ENCODE measurements around the gene WFDC2.
"Not testable (repeated sequence)": the region's sequence is repeated elsewhere in the genome, so short reads cannot be mapped to it uniquely, and the experiment has no call there.

The WFDC2 gene

DNA sequence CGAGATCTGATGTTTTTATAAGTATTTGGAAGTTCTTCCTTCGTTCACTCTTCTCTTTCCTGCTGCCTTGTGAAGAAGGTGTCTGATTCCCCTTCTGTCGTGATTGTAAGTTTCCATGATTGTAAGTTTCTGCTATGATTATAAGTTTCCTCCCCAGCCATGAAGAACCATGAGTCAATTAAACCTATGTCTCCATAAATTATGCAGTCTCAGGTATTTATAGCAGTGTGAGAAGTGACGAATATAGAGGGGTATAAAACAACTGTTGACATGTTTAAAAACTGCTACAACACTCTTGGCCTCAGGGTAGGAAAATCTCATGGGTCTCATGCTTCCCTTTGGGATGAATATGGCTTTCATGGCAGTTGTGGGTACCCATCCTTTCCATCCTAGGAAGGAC lies 5.8 kb upstream of the WFDC2 start:
- Mint-ChIP-seq H3K36me3 (no peaks in the 10 kb centered on the region), H3K27ac (no peak overlapping the region), H3K4me3 (no peak overlapping the region), H3K27me3 (peaks cover 3% of the 10 kb centered on the region), H3K9me3 (no peaks in the 10 kb centered on the region), H3K4me1 (no peaks in the 10 kb centered on the region)
- DNase-seq (ENCODE audit: low spot score in 2 of 2) (no peak), ATAC-seq (ENCODE audit: low read depth) (no peak)

DNA sequence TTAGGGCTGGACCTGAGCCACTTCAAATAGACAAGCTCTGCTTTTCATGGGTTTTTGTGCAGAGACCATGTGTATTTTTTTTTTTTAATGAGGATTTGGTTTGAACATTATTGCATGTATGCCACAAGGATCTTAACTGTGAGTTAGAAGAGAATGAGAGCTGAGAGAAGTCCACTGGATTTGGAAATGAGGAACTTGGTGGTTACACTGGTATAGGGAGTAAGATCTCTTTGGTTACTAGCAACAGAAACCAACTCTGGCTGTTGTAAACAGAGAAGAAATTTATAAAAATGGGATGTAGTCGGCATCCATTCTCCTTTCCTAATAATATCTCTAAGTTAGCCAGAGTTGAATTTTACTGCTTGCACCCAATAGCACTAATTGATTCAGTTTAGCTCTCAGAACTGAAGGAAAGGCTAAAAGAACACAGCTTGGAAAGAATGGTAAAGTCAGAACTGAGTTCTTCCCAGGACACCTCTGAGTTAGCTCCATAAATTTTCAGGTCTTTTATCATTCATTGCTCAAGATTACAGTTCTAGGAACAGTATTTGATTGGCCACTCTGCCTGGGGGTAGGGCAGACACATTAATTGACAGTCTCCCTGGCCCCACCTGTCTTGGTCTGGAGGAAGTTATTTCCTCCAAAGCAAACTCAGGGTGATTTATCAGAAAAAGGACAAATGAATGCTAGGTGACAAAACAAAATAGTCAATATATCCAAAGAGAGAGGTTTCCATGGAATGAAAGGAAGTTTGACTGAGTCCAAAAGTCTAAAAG lies 3.9 kb upstream of the WFDC2 start:
- H3K27me3 Mint-ChIP-seq, result peaks cover 4% of the 10 kb centered on the region
- no peaks in the 10 kb centered on the region for H3K9me3 Mint-ChIP-seq
- ATAC-seq (ENCODE audit: low read depth), result no peak
- peaks cover 4% of the 10 kb centered on the region for H3K4me1 Mint-ChIP-seq
- DNase-seq (ENCODE audit: low spot score in 2 of 2), result no peak
- no peaks in the 10 kb centered on the region for H3K36me3 Mint-ChIP-seq
- H3K27ac Mint-ChIP-seq, result no peak overlapping the region
- H3K4me3 Mint-ChIP-seq, result no peak overlapping the region

DNA sequence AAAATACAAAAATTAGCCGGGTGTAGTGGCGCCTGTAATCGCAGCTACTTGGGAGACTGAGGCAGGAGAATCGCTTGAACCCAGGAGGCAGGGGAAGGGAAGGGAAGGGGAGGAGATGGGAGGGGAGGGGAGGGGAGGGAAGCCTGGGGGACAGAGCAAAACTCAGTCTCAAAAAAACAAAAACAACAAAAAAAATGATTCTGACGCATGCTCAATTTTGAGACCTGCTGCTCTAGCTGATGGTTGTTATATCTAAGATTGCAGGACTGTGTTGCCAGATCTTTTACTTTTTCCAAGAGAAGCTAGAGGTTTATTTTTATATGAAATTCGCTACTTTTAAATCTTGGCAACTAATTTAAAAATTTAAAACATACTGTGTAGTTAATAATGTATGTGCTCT lies 2.4 kb upstream of the WFDC2 start:
- no peak for ATAC-seq (ENCODE audit: low read depth)
- H3K4me1 Mint-ChIP-seq, result peaks cover 10% of the 10 kb centered on the region
- no peak for DNase-seq (ENCODE audit: low spot score in 2 of 2)
- H3K9me3 Mint-ChIP-seq, result no peaks in the 10 kb centered on the region
- H3K36me3 Mint-ChIP-seq, result no peaks in the 10 kb centered on the region
- H3K4me3 Mint-ChIP-seq, result no peak overlapping the region
- no peak overlapping the region for H3K27ac Mint-ChIP-seq
- H3K27me3 Mint-ChIP-seq, result peaks cover 11% of the 10 kb centered on the region

DNA sequence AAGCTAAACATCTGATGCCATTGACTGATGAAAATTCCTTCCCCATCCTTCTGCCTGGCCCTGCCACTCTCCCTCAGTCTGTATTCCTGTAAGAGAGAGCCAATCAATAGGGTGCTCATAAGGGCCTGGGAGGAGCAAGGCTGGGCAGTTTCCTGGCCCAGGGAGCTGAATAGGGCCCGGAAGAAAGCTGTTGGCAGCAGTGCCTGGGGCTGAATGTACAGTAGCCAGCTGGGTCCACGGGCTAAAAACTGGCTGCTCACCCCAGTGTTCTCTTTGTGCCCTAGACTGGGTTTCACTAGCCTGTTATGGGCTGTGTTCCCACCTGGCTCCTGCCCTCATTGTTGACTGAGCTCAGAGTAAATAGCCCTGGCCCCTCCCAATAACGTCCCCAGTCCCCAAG lies 1.7 kb upstream of the WFDC2 start:
- Mint-ChIP-seq H3K4me1 (peaks cover 10% of the 10 kb centered on the region), H3K36me3 (no peaks in the 10 kb centered on the region), H3K27me3 (peaks cover 14% of the 10 kb centered on the region)

DNA sequence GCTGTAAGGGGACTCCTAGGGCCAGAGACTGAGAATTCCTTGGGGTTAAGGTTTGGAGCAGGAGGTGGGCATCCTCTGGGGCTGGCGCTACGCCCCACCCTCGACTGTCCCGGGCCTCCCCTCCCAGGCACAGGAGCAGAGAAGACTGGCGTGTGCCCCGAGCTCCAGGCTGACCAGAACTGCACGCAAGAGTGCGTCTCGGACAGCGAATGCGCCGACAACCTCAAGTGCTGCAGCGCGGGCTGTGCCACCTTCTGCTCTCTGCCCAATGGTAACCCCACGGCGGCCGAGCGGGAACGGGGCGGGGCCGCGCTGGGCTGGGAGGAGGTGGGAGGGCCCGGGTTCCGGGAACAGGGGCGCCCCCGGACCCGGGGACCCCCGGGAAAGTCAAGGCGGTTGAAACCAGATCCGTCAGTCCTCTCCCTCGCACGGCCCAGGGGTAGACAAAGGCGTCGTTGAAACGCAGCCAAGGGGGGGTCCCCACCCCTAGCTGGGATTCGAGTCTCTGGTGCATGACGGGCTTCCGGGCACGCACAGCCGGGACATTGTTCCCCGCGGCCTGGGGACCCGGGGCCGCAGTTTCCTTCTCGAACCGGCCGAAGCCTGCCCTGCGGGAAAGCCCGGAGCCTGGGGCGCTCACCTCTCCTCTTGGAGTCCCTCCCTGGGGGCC lies 844 bp downstream of the WFDC2 start:
- Mint-ChIP-seq H3K9me3 (no peaks in the 10 kb centered on the region), H3K4me3 (peak overlapping the region; percentile 60), H3K27ac (no peak overlapping the region), H3K27me3 (peaks cover 24% of the 10 kb centered on the region), H3K4me1 (peaks cover 10% of the 10 kb centered on the region), H3K36me3 (no peaks in the 10 kb centered on the region)
- DNase-seq (ENCODE audit: low spot score in 2 of 2) (no peak), ATAC-seq (ENCODE audit: low read depth) (peak; percentile 59)

More for the DNA sequence above, 1.7 kb upstream of the WFDC2 start:
- ATAC-seq (ENCODE audit: low read depth) (no peak), DNase-seq (ENCODE audit: low spot score in 2 of 2) (no peak)
- Mint-ChIP-seq H3K27ac (no peak overlapping the region), H3K9me3 (no peaks in the 10 kb centered on the region), H3K4me3 (no peak overlapping the region)

DNA sequence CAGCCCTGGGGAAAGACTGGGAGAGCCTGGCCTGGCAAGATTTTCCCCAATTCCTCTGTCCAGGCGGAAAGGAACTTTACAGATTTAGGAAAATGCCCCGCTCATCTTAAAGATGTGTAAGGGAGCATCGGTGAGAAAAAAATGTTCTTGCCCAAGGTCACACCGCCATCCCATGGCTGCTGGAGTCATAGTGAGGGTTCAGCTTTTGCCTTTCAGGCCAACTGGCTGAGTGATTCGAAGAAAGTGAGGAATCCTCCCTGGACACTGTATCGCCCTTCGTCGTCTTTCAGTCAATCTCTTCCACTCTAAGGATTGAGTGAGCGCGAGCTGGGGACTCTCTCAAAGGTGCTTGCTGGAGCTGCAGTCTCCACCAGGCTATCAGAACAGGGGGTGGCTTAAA lies 1.4 kb downstream of the WFDC2 start:
- H3K9me3 Mint-ChIP-seq, result no peaks in the 10 kb centered on the region
- H3K4me1 Mint-ChIP-seq, result peaks cover 10% of the 10 kb centered on the region

DNA sequence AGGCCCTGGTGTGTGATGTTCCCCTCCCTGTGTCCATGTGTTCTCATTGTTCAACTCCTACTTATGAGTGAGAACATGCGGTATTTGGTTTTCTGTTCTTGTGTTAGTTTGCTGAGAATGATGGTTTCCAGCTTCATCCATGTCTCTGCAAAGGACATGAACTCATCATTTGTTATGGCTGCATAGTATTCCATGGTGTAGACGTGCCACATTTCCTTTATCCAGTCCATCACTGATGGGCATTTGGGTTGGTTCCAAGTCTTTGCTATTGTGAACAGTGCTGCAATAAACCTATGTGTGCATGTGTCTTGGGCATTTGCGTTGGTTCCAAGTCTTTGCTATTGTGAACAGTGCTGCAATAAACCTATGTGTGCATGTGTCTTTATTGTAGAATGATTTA lies 2.7 kb downstream of the WFDC2 start:
- not testable (repeated sequence) for ATAC-seq (ENCODE audit: low read depth); H3K4me3 Mint-ChIP-seq
- peaks cover 23% of the 10 kb centered on the region for H3K27me3 Mint-ChIP-seq

More for the DNA sequence above, 1.4 kb downstream of the WFDC2 start:
- peak; percentile 50 for ATAC-seq (ENCODE audit: low read depth)
- Mint-ChIP-seq H3K36me3 (no peaks in the 10 kb centered on the region), H3K4me3 (peak overlapping the region; percentile 58), H3K27me3 (peaks cover 23% of the 10 kb centered on the region), H3K27ac (no peak overlapping the region)
- peak in 1 of 2 donors; percentile 13 for DNase-seq (ENCODE audit: low spot score in 2 of 2)

DNA sequence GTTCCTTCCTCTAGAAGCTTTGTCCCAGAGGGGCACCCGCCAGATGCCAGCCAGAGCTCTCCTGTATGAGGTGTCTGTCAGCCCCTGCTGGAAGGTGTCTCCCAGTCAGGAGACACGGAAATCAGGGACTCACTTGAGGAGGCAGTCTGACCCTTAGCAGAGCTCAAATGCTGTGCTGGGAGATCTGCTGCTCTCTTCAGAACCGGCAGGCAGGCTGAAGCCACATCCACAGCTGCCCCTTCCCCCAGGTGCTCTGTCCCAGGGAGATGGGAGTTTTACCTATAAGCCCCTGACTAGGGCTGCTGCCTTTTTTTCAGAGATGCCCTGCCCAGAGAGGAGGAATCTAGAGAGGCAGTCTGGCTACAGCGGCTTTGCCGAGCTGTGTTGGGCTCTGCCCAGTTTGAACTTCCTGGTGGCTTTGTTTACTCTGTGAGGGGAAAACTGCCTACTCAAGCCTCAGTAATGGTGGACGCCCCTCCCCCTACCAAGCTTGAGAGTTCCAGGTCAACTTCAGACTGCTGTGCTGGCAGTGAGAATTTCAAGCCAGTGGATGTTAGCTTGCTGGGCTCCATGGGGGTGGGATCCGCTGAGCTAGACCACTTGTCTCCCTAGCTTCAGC lies 8.1 kb downstream of the WFDC2 start:
- H3K4me3 Mint-ChIP-seq, result not testable (repeated sequence)

More for the DNA sequence above, 2.7 kb downstream of the WFDC2 start:
- not testable (repeated sequence) for H3K9me3 Mint-ChIP-seq; H3K27ac Mint-ChIP-seq; DNase-seq (ENCODE audit: low spot score in 2 of 2); H3K36me3 Mint-ChIP-seq
- peaks cover 10% of the 10 kb centered on the region for H3K4me1 Mint-ChIP-seq

DNA sequence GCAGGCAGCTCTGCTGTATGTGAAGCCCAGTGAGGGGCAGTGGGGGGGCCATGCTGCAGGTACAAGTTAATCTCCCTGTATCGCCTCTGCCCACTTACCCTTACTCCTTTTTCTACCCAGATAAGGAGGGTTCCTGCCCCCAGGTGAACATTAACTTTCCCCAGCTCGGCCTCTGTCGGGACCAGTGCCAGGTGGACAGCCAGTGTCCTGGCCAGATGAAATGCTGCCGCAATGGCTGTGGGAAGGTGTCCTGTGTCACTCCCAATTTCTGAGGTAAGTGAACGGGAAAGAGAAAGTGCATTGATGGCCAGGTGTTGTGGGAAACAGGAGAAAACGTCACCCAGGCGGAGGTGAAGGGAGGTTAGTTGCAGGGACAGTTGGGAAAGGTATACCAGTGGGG lies 10.3 kb downstream of the WFDC2 start:
- Mint-ChIP-seq H3K36me3 (no peaks in the 10 kb centered on the region), H3K27ac (no peak overlapping the region)

More for the DNA sequence above, 8.1 kb downstream of the WFDC2 start:
- H3K27ac Mint-ChIP-seq; H3K9me3 Mint-ChIP-seq; H3K36me3 Mint-ChIP-seq; H3K4me1 Mint-ChIP-seq; ATAC-seq (ENCODE audit: low read depth); DNase-seq (ENCODE audit: low spot score in 2 of 2): not testable (repeated sequence)
- H3K27me3 Mint-ChIP-seq, result peaks cover 32% of the 10 kb centered on the region

DNA sequence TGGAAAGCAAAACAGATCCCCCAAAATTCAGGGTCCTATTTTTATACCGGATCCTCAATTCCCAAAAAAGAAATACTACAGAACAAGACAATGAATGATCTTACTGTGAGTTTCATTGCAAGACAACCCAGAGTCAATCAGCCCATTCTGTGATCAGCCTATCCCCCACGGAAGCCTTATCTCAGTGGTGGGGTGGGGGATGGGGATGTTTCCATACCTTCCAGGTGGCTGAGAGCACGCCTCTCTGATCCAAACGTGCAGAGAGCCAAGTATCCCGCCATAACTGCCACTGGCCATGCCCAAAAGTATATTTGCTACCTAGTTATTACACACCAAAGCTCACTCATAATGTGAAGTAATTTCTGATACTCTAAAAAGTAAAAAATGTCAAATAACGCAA lies 15.1 kb downstream of the WFDC2 start:
- no peak for DNase-seq (ENCODE audit: low spot score in 2 of 2)
- Mint-ChIP-seq H3K4me1 (peaks cover 2% of the 10 kb centered on the region), H3K27me3 (peaks cover 17% of the 10 kb centered on the region), H3K27ac (no peak overlapping the region), H3K36me3 (no peaks in the 10 kb centered on the region), H3K9me3 (no peaks in the 10 kb centered on the region), H3K4me3 (no peak overlapping the region)
- no peak for ATAC-seq (ENCODE audit: low read depth)

More for the DNA sequence above, 10.3 kb downstream of the WFDC2 start:
- no peaks in the 10 kb centered on the region for H3K4me1 Mint-ChIP-seq
- no peaks in the 10 kb centered on the region for H3K9me3 Mint-ChIP-seq
- H3K4me3 Mint-ChIP-seq, result no peak overlapping the region
- no peak for ATAC-seq (ENCODE audit: low read depth)
- peaks cover 19% of the 10 kb centered on the region for H3K27me3 Mint-ChIP-seq
- no peak for DNase-seq (ENCODE audit: low spot score in 2 of 2)

DNA sequence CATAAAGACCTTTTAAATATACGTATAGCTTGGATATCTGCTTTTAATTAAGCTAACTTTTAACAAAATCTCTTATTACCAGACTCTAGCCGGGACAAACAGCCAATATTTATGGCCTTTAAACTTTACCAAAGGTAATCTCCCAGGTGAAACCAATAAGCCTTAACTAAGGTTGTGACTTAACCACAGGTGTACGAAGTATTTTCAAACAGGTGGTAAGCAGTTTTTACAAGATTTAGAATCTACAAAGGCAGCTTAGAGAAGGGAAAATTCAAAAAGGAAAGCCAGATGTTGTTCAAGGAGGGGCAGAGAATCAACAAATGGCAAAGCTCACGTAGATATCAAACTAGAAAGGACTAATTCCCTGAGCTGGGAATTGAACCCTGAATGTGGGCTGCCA lies 15.8 kb downstream of the WFDC2 start:
- Mint-ChIP-seq H3K4me1 (peaks cover 2% of the 10 kb centered on the region), H3K9me3 (no peaks in the 10 kb centered on the region), H3K27ac (no peak overlapping the region), H3K27me3 (peaks cover 13% of the 10 kb centered on the region), H3K4me3 (no peak overlapping the region), H3K36me3 (no peaks in the 10 kb centered on the region)
- ATAC-seq (ENCODE audit: low read depth) (no peak), DNase-seq (ENCODE audit: low spot score in 2 of 2) (no peak)

DNA sequence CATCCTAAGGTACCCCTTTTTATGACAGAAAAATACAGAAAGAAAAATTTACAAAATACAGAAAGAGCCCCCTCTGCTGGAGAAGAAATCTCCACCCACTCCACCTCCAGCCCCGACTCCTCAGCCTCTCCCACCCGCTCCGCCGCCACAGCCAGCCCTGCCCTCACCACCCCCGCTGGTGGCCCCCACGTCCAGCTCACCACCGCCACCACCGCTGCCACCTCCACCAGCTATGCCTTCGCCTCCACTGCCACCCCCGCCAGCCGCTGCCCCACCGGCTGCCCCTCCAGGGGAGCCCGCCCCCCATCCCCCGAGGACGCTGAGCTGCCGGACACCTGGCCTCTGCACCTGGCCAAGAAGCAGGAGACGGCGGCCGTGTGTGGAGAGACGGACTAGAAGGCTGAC lies 17.7 kb downstream of the WFDC2 start:
- DNase-seq (ENCODE audit: low spot score in 2 of 2) (no peak), ATAC-seq (ENCODE audit: low read depth) (no peak)
- Mint-ChIP-seq H3K27me3 (peaks cover 12% of the 10 kb centered on the region), H3K36me3 (no peaks in the 10 kb centered on the region), H3K4me3 (no peak overlapping the region), H3K9me3 (no peaks in the 10 kb centered on the region), H3K27ac (no peak overlapping the region), H3K4me1 (peaks cover 2% of the 10 kb centered on the region)

DNA sequence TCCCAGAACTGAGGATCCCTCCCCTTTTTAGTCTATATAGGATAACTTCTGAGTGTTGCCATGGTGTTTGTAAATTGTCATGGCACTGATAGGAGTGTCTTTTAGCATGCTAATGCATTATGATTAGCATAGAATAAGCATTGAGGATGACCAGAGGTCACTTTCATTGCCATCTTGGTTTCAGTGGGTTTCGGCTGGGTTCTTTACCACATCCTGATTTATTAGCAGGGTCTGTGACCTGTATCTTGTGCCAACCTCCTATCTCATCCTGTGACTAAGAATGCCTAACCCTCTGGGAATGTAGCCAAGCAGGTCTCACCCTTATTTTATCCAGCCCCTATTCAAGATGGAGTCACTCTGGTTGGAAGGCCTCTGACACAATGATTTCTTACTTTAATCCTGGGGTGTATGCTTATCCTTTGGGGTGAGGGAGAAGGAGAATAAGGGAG lies 19.6 kb downstream of the WFDC2 start:
- no peaks in the 10 kb centered on the region for H3K9me3 Mint-ChIP-seq
- H3K27me3 Mint-ChIP-seq, result peaks cover 17% of the 10 kb centered on the region
- no peak for DNase-seq (ENCODE audit: low spot score in 2 of 2)
- no peaks in the 10 kb centered on the region for H3K36me3 Mint-ChIP-seq
- no peak overlapping the region for H3K4me3 Mint-ChIP-seq
- ATAC-seq (ENCODE audit: low read depth), result no peak
- no peak overlapping the region for H3K27ac Mint-ChIP-seq
- H3K4me1 Mint-ChIP-seq, result peaks cover 2% of the 10 kb centered on the region

DNA sequence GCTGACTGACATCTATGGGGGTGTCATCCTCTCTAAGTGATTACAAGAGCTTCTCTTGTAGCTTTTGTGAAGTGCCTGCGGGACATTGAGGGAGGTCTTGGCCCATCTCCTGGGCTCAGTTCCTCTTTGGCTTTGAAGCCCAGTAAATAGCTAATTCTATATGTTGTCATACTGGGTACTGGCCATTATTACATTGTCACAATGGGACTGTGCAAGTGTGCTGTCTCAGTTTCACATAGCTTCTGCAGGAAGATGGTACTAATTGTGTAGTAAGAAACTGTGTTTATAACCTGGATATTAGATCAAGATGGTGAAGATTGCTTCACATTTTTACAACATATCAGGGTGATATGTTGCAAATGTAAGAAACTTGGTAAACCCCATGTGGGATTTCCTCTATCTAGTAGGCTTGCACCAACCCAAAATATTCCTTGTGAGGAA lies 26.0 kb downstream of the WFDC2 start:
- Mint-ChIP-seq H3K36me3 (no peaks in the 10 kb centered on the region), H3K27ac (no peak overlapping the region), H3K4me1 (no peaks in the 10 kb centered on the region), H3K9me3 (no peaks in the 10 kb centered on the region), H3K27me3 (peaks cover 19% of the 10 kb centered on the region), H3K4me3 (no peak overlapping the region)
- DNase-seq (ENCODE audit: low spot score in 2 of 2), result no peak
- ATAC-seq (ENCODE audit: low read depth), result no peak

All from memory B cell (primary cell).